Esophagus (tissue), 2 donors: ENCODE measurements around the gene TMEM114. TPM values are rescaled to one million over a fixed set of nuclear protein-coding genes. Genes with fewer than 3 reads are reported as not detected.

ENCODE experiments used
- H3K27ac ChIP-seq, 2 donors: one replicate each; pipeline ENCODE4 v1.5.1; 2013; ENCODE audit warnings: low read depth in 2 of 2, mild to moderate bottlenecking in 2 of 2, inconsistent platforms in 1 of 2, low read length in 1 of 2, moderate library complexity in 1 of 2
- H3K27me3 ChIP-seq, 2 donors: one replicate each; pipeline ENCODE4 v1.6.1; 2013; ENCODE audit warnings: low read length in 2 of 2, control low read depth in 1 of 2, mild to moderate bottlenecking in 1 of 2; ENCODE audit not compliant: insufficient read depth in 2 of 2, control insufficient read depth in 1 of 2
- H3K36me3 ChIP-seq, 2 donors: one replicate each; pipeline ENCODE4 v1.6.1; 2013; ENCODE audit warnings: low read length in 1 of 2; ENCODE audit not compliant: control insufficient read depth in 2 of 2, insufficient read depth in 2 of 2
- H3K4me1 ChIP-seq, 2 donors: one replicate each; pipeline ENCODE4 v1.6.1; 2013; ENCODE audit warnings: low read length in 1 of 2; ENCODE audit not compliant: control insufficient read depth in 2 of 2, insufficient read depth in 2 of 2
- H3K4me3 ChIP-seq, 2 donors: one replicate each; pipeline ENCODE4 v1.5.1; 2013; ENCODE audit warnings: low read length in 2 of 2, mild to moderate bottlenecking in 2 of 2, low read depth in 1 of 2, moderate library complexity in 1 of 2
- H3K9me3 ChIP-seq, 2 donors: one replicate each; pipeline ENCODE4 v1.6.1; 2013; ENCODE audit warnings: mild to moderate bottlenecking in 2 of 2, low read depth in 1 of 2, low read length in 1 of 2, moderate library complexity in 1 of 2; ENCODE audit not compliant: control insufficient read depth in 2 of 2, insufficient read depth in 1 of 2
- WGBS, 2 donors: extraction: QIAGEN DNeasy Blood & Tissue Kit; methylation state at CpG; one replicate each; pipeline ENCODE4 v1.1.7; 2013; 5-methylcytosine and 5-hydroxymethylcytosine counted together
- polyA plus RNA-seq, 2 donors: library from polyadenylated mRNA; stranded (reverse); fragments of 200-250 nt; gene quantifications; one replicate each; pipeline ENCODE4 v1.2.3, GENCODE V29; 2013
- donor health status: healthy with polysubstance abuse.
- donor health status: Bipolar disorder and iron deficiency.

The TMEM114 gene
- polyA plus RNA-seq, 2 donors: 0.26 TPM; not detected in 1

DNA sequence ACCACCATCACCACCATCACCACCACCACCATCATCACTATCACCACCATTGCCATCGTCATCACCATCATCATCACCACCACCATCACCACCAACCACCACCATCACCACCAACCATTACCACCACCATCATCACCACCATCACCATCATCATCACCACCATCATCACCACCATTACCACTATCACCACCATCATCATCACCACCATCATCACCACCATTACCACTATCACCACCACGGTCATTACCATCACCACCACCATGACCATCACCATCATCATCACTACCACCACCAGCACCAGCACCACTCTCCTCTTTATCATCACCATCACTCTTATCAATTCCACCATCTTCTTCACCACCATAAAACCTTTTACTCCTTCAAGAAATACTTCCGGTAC lies 1.1 kb upstream of the TMEM114 start:
- 96 to 100% methylated on average over 3 of the region's 3 CpGs for WGBS, 2 donors
- peaks cover 0 to 8% of the 10 kb centered on the region in 2 donors for H3K9me3 ChIP-seq
- peaks cover 4 to 5% of the 10 kb centered on the region in 2 donors for H3K4me1 ChIP-seq
- no peak overlapping the region for H3K4me3 ChIP-seq
- H3K36me3 ChIP-seq: no peaks in the 10 kb centered on the region
- peaks cover 3 to 24% of the 10 kb centered on the region in 2 donors for H3K27me3 ChIP-seq
- H3K27ac ChIP-seq: no peak overlapping the region

DNA sequence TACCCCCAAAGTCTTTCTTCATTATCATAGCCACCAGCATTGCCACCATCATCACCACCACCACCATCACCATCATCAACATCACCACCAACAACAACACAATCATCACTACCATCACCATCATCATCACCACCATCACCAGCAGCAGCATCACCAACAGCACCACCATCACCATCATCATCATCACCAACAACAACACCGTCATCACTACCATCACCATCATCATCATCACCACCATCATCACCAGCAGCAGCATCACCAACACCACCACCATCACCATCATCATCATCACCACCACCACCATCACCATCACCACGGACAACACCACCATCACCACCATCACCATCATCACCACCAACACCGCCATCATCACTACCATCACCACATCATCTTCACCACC lies 500 bp upstream of the TMEM114 start:
- H3K36me3 ChIP-seq: no peaks in the 10 kb centered on the region
- no peak overlapping the region for H3K27ac ChIP-seq
- H3K4me1 ChIP-seq: peaks cover 4 to 5% of the 10 kb centered on the region in 2 donors
- WGBS, 2 donors: 93 to 95% methylated on average over 3 of the region's 3 CpGs
- peaks cover 3 to 24% of the 10 kb centered on the region in 2 donors for H3K27me3 ChIP-seq
- H3K4me3 ChIP-seq: no peak overlapping the region
- peaks cover 0 to 5% of the 10 kb centered on the region in 2 donors for H3K9me3 ChIP-seq

DNA sequence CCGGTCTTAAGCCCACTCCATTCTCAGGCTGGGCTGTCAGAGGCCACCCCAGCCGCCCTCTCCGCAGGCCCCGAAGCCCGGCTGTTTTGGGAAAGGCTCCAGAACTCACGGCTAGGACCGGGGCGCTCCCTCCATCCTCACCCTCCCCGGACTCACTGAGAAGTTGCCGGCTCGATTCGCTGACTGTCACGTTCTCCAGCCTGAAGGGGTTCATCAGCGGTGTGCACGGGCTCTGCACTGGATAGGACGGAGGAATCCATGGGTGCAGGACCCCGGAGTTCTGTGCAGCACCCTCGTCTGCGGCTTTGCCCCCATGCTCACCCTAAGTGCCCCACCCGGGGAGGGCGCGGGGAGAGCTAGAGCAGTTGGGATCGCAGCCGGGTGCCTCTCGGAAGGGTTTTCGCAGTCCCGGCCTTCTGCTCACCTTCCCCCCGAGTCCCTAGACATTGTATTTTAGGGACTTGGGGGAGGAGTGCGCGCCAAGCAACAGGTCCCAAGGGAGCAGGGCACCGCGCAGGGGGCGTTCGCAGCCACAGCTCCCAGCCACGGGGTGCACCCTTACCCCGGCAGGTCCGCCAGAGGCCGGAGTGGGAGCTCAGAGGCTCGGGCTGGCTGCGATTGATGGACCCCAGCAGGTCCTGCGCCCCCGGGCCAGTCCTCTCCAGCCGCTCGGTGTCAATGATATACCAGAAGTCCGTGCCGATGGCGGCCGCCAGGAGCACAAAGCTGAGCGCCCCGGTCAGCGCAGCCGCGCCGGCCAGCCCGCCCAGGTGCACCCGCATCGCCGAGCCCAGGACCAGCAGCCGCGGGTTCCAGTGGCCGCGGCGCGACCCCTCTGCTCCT lies 1.0 kb downstream of the TMEM114 start:
- Histone ChIP-seq H3K4me1 (peaks cover 4 to 5% of the 10 kb centered on the region in 2 donors), H3K4me3 (peak overlapping the region in 1 of 2 donors; percentile 7), H3K27ac (no peak overlapping the region), H3K9me3 (peaks cover 0 to 5% of the 10 kb centered on the region in 2 donors), H3K36me3 (no peaks in the 10 kb centered on the region), H3K27me3 (peaks cover 3 to 24% of the 10 kb centered on the region in 2 donors)
- 3% methylated on average over 62 to 64 of the region's 64 CpGs for WGBS, 2 donors

DNA sequence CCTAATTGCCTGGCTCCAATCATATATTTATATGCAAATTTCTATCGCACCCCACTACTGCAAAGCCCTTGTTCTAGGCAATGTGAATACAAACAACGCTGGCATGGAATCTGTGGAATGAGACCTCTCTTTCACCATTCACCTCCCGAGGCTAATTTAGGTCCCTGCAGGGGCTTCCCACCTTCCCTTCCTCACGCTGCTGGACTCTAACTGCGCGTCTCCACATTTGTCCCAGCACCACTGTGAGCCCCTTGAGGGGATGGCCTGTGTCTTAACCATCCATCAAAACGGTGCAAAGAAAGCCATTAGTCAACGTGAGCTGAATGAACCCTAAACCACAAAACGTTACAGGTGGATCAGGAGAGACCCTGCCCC lies 1.6 kb downstream of the TMEM114 start:
- peaks cover 3 to 24% of the 10 kb centered on the region in 2 donors for H3K27me3 ChIP-seq
- H3K27ac ChIP-seq: no peak overlapping the region
- H3K36me3 ChIP-seq: no peaks in the 10 kb centered on the region
- H3K4me1 ChIP-seq: peaks cover 4 to 5% of the 10 kb centered on the region in 2 donors
- H3K4me3 ChIP-seq: no peak overlapping the region
- H3K9me3 ChIP-seq: peaks cover 0 to 7% of the 10 kb centered on the region in 2 donors
- 8 to 9% methylated on average over 9 of the region's 9 CpGs for WGBS, 2 donors

DNA sequence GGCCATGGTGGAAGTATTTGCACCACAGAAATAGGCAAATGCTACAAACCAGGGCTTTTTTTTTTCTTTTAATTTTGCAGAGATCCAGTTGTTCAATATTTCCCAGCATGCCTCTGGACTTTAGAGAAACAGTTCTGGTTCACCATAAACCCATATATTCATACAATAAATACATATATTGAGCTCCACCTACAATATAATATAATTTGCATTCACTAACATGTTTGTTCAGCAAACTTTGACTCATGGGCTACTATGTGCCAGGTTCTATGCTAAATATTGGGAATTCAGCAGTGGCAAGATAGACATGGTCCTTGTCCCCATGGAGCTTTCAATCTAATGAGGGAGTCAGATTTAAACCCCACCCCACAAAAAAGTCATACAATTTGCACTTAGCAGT lies 3.2 kb downstream of the TMEM114 start:
- H3K4me1 ChIP-seq: peaks cover 4 to 5% of the 10 kb centered on the region in 2 donors
- no peak overlapping the region for H3K27ac ChIP-seq
- H3K27me3 ChIP-seq: peaks cover 3 to 16% of the 10 kb centered on the region in 2 donors
- H3K4me3 ChIP-seq: no peak overlapping the region
- H3K9me3 ChIP-seq: peaks cover 0 to 7% of the 10 kb centered on the region in 2 donors
- no peaks in the 10 kb centered on the region for H3K36me3 ChIP-seq

DNA sequence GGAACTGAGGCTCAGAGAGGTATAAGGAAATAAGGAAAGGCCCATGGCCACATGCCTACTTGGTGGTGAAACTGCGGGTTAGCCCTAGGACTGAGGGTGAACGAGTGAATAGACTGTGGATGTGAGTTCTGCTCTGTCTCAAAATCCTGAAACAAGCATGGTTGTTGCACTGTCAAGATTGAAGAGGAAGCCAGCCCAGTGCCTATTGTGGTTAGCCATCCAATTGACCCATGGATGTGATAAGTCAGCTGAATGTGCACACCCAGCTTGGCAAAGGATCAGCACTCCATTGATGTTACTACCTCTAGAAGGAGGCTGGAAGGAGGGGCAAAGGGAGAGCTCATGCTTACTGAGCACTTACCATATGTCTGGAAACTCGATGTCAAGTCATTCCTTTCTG lies 4.5 kb downstream of the TMEM114 start:
- H3K4me1 ChIP-seq: peaks cover 4 to 5% of the 10 kb centered on the region in 2 donors
- no peak overlapping the region for H3K4me3 ChIP-seq
- no peak overlapping the region for H3K27ac ChIP-seq
- H3K9me3 ChIP-seq: peaks cover 0 to 4% of the 10 kb centered on the region in 2 donors
- H3K27me3 ChIP-seq: peaks cover 3 to 16% of the 10 kb centered on the region in 2 donors
- 76 to 84% methylated on average over 3 of the region's 3 CpGs for WGBS, 2 donors
- no peaks in the 10 kb centered on the region for H3K36me3 ChIP-seq

DNA sequence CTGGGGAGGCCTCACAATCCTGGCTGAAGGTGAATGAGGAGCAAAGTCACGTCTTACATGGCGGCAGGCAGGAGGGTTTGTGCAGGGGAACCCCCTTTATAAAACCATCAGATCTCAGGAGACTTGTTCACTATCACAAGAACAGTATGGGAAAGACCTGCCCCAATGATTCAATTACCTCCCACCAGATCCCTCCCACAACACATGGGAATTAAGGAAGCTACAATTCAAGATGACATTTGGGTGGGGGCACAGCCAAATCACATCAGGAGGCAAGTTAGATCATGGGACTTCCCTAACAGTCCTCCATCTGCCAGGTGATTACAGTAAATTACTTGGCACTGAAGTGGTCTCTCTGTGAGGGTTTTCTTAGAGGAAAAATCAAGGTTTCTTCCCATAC lies 5.3 kb downstream of the TMEM114 start:
- Histone ChIP-seq H3K27ac (no peak overlapping the region), H3K36me3 (no peaks in the 10 kb centered on the region), H3K4me1 (peaks cover 2 to 4% of the 10 kb centered on the region in 2 donors), H3K9me3 (peaks cover 0 to 2% of the 10 kb centered on the region in 2 donors), H3K4me3 (no peak overlapping the region), H3K27me3 (peaks cover under 1 to 11% of the 10 kb centered on the region in 2 donors)
- WGBS, 2 donors: 72 to 77% methylated on average over 2 of the region's 2 CpGs

DNA sequence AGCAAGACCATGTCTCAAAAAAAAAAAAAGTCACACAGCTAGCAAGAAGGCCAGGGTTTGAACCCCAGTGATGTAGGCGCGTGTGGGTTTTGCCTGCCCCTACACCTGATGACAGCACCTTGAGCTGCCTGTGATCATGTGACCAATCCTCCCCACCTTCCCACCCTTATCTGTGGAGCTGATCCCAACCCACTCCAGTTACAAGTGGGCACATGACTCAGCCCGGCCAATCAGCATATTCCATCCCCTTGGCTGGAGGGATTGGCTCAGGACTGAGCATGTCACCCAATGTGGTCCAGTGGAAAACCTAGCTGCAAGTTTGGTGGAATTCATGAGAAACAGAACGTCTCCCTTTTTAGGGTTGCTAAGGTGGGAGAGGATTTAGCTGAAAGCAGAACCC lies 6.6 kb downstream of the TMEM114 start:
- WGBS, 2 donors: 68 to 74% methylated on average over 4 of the region's 4 CpGs
- H3K36me3 ChIP-seq: no peaks in the 10 kb centered on the region
- H3K9me3 ChIP-seq: peaks cover 0 to 2% of the 10 kb centered on the region in 2 donors
- no peak overlapping the region for H3K4me3 ChIP-seq
- H3K27me3 ChIP-seq: peaks cover 0 to under 1% of the 10 kb centered on the region in 2 donors
- no peaks in the 10 kb centered on the region for H3K4me1 ChIP-seq
- no peak overlapping the region for H3K27ac ChIP-seq

DNA sequence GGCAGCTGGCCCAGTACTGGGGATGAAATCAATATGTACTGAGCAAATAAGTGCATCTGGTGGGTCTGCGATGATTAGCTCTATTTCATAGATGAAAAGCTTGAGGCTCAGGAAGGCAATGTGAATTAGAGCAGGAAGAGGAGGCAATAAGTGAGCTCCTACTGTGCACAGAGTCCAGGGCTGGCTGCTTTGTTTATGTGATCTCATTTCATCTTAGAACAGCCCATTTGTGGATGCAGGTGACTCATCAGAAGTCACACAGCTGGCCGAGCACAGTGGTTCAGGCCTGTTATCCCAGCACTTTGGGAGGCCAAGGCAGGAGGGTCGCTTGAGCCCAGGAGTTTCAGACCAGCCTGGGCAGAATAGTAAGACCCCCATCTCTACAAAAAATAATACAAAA lies 7.1 kb downstream of the TMEM114 start:
- Histone ChIP-seq H3K36me3 (no peaks in the 10 kb centered on the region), H3K4me1 (no peaks in the 10 kb centered on the region), H3K27me3 (no peaks in the 10 kb centered on the region), H3K9me3 (peaks cover 0 to 2% of the 10 kb centered on the region in 2 donors), H3K4me3 (no peak overlapping the region), H3K27ac (no peak overlapping the region)
- WGBS, 2 donors: 67 to 79% methylated on average over 3 of the region's 3 CpGs
